ENCODE results near the gene APOM.

The APOM gene

DNA sequence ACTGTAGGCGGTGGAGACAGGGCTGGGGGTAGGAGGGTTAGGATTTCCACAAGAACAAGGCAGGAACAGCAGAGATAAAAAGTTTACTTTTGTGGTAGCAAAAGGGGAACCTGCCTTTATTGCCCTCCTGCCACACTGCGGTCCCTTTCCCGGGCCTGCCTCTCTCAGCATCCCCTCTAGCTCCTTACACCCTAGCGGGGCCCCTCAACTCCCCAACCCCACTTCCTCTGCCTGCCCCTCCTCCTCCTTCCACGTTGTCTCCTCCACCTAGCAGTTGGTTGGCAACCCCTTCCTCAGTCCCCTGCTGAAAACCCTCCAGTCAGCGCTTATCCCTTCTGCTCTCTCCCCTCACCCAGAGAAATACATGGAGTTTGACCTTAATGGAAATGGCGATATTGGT lies 39.9 kb upstream of the APOM start:
- TF ChIP-seq, protein P1, sequence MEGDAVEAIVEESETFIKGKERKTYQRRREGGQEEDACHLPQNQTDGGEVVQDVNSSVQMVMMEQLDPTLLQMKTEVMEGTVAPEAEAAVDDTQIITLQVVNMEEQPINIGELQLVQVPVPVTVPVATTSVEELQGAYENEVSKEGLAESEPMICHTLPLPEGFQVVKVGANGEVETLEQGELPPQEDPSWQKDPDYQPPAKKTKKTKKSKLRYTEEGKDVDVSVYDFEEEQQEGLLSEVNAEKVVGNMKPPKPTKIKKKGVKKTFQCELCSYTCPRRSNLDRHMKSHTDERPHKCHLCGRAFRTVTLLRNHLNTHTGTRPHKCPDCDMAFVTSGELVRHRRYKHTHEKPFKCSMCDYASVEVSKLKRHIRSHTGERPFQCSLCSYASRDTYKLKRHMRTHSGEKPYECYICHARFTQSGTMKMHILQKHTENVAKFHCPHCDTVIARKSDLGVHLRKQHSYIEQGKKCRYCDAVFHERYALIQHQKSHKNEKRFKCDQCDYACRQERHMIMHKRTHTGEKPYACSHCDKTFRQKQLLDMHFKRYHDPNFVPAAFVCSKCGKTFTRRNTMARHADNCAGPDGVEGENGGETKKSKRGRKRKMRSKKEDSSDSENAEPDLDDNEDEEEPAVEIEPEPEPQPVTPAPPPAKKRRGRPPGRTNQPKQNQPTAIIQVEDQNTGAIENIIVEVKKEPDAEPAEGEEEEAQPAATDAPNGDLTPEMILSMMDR (IDR thresholded peaks at IDR 0.05): no peak

DNA sequence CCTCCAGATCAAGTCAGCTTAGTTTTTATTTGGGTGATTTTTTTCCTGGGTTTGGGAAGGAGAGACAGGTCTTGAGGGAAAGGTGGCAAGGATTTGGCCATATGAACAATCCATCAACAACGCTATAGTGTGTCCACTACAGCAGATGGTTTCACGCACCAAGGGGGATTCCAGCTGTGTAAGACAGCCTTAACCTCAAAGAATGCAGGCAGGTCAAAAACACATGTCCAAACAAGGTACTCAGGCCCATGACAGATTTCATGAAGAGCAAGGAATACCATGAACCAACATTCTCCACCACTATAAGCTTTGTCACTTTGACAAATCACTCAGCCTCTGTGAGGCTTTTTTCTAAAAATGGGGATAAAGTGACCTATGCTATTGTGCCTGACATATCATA lies 38.7 kb upstream of the APOM start:
- TF ChIP-seq, protein P1 (IDR thresholded peaks at IDR 0.05): no peak

DNA sequence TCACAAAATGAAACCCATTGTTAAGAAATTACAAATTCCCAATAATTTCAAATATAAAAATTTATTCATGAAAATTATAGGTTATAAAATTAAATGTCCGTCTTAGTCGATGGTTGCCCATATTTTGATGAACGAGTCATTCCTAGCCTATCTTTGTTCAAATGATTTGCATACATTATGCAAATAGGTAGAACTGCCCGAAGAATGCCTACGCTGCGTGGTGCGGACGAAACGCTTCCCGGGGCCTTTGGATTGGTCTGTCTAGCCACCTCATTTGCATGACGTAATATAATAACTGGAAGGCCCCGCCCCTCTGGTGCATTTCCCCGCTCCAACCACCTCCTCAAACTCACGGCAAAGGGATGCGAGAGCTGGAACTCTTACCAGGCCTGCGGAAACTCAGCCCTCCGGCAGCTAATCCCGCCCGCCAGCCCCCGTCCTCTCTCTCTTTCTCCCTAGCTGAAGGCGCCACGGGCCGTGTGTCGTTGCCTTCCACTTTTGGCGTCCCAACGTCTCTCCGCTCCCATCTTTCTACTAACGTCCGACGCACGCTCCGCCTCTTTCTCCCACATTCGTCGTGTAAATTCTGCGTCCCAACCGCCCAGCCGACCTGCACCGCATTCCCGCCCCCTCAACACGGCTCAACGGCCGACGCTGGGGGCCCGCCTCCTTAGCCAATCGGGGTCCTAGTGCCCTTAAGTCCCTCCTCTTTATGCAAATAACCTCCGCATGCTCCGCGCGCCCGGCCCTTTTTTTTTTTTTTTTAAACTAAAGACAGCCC lies 35.7 kb upstream of the APOM start:
- TF ChIP-seq, protein P1 (IDR thresholded peaks at IDR 0.05): no peak

DNA sequence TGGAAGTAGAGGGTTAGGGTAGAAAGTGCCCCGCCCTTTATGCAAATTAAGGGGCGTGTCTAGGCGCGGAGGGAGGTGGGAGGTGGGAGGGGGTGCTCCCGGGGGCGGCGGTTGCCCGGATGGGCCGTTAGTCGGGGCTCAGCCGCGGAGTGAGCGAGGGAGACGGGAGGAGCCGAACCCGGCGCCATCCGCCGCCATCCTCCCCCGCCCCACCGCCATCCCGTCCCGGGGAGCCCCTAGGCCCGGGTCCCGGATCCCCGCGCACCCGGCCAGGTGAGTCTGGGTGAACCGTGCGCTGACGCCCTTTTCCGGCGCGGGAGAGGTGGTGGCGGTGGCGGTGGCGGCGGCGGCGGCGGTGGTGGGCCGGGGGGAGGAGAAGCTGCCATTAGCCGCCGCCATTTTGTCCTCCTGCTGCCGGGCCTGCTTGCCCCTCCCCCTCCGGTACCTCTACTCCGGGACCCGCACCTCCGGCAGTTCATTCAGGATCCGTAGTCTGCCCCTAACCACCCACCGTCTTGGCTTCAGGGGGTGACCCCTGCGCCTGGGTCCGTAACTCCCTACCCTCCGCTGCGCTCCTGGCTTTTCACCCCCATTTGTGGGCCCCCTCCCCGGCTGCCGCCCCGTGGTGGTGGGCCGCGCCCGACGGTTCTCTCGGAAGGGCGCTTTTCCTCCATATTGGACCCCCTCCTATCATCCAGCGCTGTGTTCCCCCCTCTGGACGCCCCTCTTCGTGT lies 34.9 kb upstream of the APOM start, which contains the start of gene PRRC2A:
Gene PRRC2A (plus strand): TSS at position 130 of the 734 bp plus-strand sequence. CDS start 2,075 bp downstream, outside the sequence.
- TF ChIP-seq, protein P1 (IDR thresholded peaks at IDR 0.05): no peak

DNA sequence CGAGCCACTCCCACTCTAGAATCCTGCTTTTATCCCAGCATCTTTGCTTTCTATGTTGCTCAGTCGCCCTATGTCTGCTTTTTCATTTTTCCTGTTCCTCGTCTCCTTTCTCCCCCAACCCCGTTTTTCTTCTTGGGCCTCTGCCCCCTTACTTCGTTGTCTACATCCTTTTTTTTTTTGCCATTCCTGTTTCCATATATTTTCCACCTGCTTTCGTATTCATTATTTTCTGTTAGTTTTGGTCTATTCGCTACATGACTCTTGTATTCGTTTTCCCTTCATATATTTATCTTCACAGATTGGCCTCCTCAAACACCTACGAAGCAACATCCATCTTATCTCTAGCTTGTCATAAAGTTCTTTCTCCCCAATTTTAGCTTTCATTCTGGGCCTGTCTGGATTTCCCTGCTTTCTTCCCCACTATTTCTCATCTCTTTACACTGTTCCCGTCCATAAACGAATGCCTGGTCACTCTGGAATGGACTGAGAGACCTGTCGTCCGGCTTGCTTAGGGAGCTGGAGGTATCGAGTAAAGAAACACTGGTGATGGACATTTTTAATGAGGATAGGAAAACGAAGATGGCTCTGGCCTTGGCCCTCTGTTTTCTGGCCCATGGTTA lies 34.3 kb upstream of the APOM start:
- TF ChIP-seq, protein P1 (IDR thresholded peaks at IDR 0.05): no peak

DNA sequence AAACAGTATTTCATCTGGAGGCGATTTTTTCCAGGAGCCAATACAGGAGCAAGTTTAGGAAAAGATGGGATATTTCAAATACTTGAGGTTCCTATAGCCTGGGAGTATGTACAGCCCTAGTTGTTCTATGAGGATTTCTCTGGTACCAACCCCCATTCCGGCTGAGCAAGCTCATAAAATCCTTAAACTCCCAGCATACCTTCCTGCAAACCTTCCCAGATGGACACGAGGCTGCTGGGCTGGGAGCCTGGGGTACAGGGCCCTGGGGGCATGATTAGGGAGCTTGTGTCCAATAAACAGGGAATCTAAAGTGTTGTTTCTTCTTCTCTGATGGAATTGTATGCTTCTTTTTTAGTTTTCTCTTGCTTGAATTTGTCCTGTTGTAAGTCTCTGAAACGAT lies 33.7 kb upstream of the APOM start:
- TF ChIP-seq, protein P1 (IDR thresholded peaks at IDR 0.05): no peak

DNA sequence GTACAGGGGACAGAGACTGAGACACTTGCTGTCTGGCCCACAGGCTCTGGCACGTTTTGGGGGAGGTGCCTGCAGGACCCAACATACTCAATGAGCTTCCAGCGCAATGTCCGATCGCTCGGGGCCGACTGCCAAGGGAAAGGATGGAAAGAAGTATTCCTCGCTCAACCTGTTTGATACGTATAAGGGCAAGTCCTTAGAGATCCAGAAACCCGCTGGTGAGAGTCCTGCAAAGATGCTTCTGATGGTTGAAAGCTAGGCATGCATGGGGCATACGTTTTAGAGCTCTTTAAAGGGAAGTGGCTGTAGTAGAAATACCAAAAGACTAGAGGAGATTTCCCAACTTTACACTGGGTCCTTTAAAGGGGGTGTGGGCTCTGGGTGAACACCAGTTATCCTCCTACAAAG lies 33.0 kb upstream of the APOM start:
- TF ChIP-seq, protein P1 (IDR thresholded peaks at IDR 0.05): no peak

Measured in LNCAP (cell line).